Measurements from ENCODE around the gene LIPC.

Gene LIPC

GRCh38 chr15:58459560-58459959 lies 27.8 kb downstream of the LIPC start:
- DNase-seq: no peak

- no peak for DNase-seq
Measured at GRCh38 chr15:58460116-58460790, 28.5 kb downstream of the LIPC start.

- no peak for DNase-seq
Measured at GRCh38 chr15:58460872-58461271, 29.1 kb downstream of the LIPC start.

- peak; percentile 64 for DNase-seq
Measured at GRCh38 chr15:58462547-58462946, 30.8 kb downstream of the LIPC start.

- DNase-seq: no peak
Measured at GRCh38 chr15:58462973-58463663, 31.3 kb downstream of the LIPC start.

- peak; percentile 95 for DNase-seq
Measured at GRCh38 chr15:58463815-58464650, 32.2 kb downstream of the LIPC start.

- no peak for DNase-seq
Measured at GRCh38 chr15:58465070-58465469, 33.3 kb downstream of the LIPC start.

GRCh38 chr15:58465866-58466517 lies 34.2 kb downstream of the LIPC start:
- DNase-seq: no peak

- DNase-seq: no peak
Measured at GRCh38 chr15:58466566-58466965, 34.8 kb downstream of the LIPC start.

- DNase-seq: no peak
Measured at GRCh38 chr15:58467121-58467721, 35.4 kb downstream of the LIPC start.

GRCh38 chr15:58467722-58468423 lies 36.1 kb downstream of the LIPC start:
- DNase-seq: no peak

- DNase-seq: no peak
Measured at GRCh38 chr15:58469432-58470353, 37.9 kb downstream of the LIPC start.

GRCh38 chr15:58471348-58471747 lies 39.6 kb downstream of the LIPC start:
- DNase-seq: no peak

GRCh38 chr15:58472221-58472620 lies 40.4 kb downstream of the LIPC start:
- DNase-seq: no peak

- DNase-seq: no peak
Measured at GRCh38 chr15:58472821-58473581, 41.2 kb downstream of the LIPC start.

- no peak for DNase-seq
Measured at GRCh38 chr15:58473724-58474123, 41.9 kb downstream of the LIPC start.

GRCh38 chr15:58474741-58475323 lies 43.0 kb downstream of the LIPC start:
- DNase-seq: no peak

- no peak for DNase-seq
Measured at GRCh38 chr15:58475573-58476524, 44.1 kb downstream of the LIPC start.
